Measurements from ENCODE around the gene CALN1.
"Not testable (repeated sequence)": the region's sequence is repeated elsewhere in the genome, so short reads cannot be mapped to it uniquely, and the experiment has no call there.

The CALN1 gene

GRCh38 chr7:71835056-71835455 lies 577.1 kb downstream of the CALN1 start:
- H3K27me3 ChIP-seq (ENCODE audit: control insufficient read depth, insufficient read depth, low read length) = no peaks in the 10 kb centered on the region
- H3K9me3 ChIP-seq (ENCODE audit: control insufficient read depth, low read length) = no peaks in the 10 kb centered on the region
- TF ChIP-seq CTCF (IDR thresholded peaks at IDR 0.05) = no peak
- no peak overlapping the region for H2AFZ ChIP-seq
- no peak overlapping the region for H3K4me2 ChIP-seq (ENCODE audit: low read length)
- H3K27ac ChIP-seq = no peak overlapping the region
- H3K4me1 ChIP-seq = no peaks in the 10 kb centered on the region
- H3K79me2 ChIP-seq = no peaks in the 10 kb centered on the region
- H3K4me3 ChIP-seq (ENCODE audit: low read depth, low read length) = no peak overlapping the region
- no peak overlapping the region for H3K9ac ChIP-seq
- H3K36me3 ChIP-seq (ENCODE audit: control insufficient read depth, insufficient read depth, low read length) = no peaks in the 10 kb centered on the region

GRCh38 chr7:71829515-71829914 lies 582.6 kb downstream of the CALN1 start:
- TF ChIP-seq CTCF (IDR thresholded peaks at IDR 0.05) = no peak
- H3K4me2 ChIP-seq (ENCODE audit: low read length) = no peak overlapping the region
- no peaks in the 10 kb centered on the region for H3K9me3 ChIP-seq (ENCODE audit: control insufficient read depth, low read length)
- no peaks in the 10 kb centered on the region for H3K36me3 ChIP-seq (ENCODE audit: control insufficient read depth, insufficient read depth, low read length)
- no peak overlapping the region for H2AFZ ChIP-seq
- no peaks in the 10 kb centered on the region for H3K27me3 ChIP-seq (ENCODE audit: control insufficient read depth, insufficient read depth, low read length)
- no peak overlapping the region for H3K9ac ChIP-seq
- H3K4me3 ChIP-seq (ENCODE audit: low read depth, low read length) = no peak overlapping the region
- H3K4me1 ChIP-seq = no peaks in the 10 kb centered on the region
- H3K27ac ChIP-seq = no peak overlapping the region
- no peaks in the 10 kb centered on the region for H3K79me2 ChIP-seq

GRCh38 chr7:71828361-71828760 lies 583.8 kb downstream of the CALN1 start:
- H2AFZ ChIP-seq = no peak overlapping the region
- no peaks in the 10 kb centered on the region for H3K27me3 ChIP-seq (ENCODE audit: control insufficient read depth, insufficient read depth, low read length)
- H3K9me3 ChIP-seq (ENCODE audit: control insufficient read depth, low read length) = no peaks in the 10 kb centered on the region
- H3K4me2 ChIP-seq (ENCODE audit: low read length) = no peak overlapping the region
- no peaks in the 10 kb centered on the region for H3K79me2 ChIP-seq
- no peaks in the 10 kb centered on the region for H3K4me1 ChIP-seq
- no peak overlapping the region for H3K27ac ChIP-seq
- no peak overlapping the region for H3K4me3 ChIP-seq (ENCODE audit: low read depth, low read length)
- H3K36me3 ChIP-seq (ENCODE audit: control insufficient read depth, insufficient read depth, low read length) = no peaks in the 10 kb centered on the region
- no peak for TF ChIP-seq CTCF (IDR thresholded peaks at IDR 0.05)
- no peak overlapping the region for H3K9ac ChIP-seq

GRCh38 chr7:71826141-71826540 lies 586.0 kb downstream of the CALN1 start:
- Histone ChIP-seq H3K9me3 (ENCODE audit: control insufficient read depth, low read length) (no peaks in the 10 kb centered on the region), H3K27me3 (ENCODE audit: control insufficient read depth, insufficient read depth, low read length) (no peaks in the 10 kb centered on the region), H3K79me2 (no peaks in the 10 kb centered on the region), H3K4me1 (no peaks in the 10 kb centered on the region), H3K4me3 (ENCODE audit: low read depth, low read length) (no peak overlapping the region), H3K27ac (no peak overlapping the region), H3K36me3 (ENCODE audit: control insufficient read depth, insufficient read depth, low read length) (no peaks in the 10 kb centered on the region), H2AFZ (no peak overlapping the region), H3K9ac (no peak overlapping the region), H3K4me2 (ENCODE audit: low read length) (no peak overlapping the region)
- no peak for TF ChIP-seq CTCF (IDR thresholded peaks at IDR 0.05)

GRCh38 chr7:71824006-71824760 lies 588.0 kb downstream of the CALN1 start:
- Histone ChIP-seq H3K9ac (no peak overlapping the region), H3K4me3 (ENCODE audit: low read depth, low read length) (no peak overlapping the region), H3K9me3 (ENCODE audit: control insufficient read depth, low read length) (no peaks in the 10 kb centered on the region), H3K27ac (no peak overlapping the region), H3K4me1 (no peaks in the 10 kb centered on the region), H3K27me3 (ENCODE audit: control insufficient read depth, insufficient read depth, low read length) (no peaks in the 10 kb centered on the region), H3K79me2 (no peaks in the 10 kb centered on the region), H2AFZ (no peak overlapping the region), H3K36me3 (ENCODE audit: control insufficient read depth, insufficient read depth, low read length) (no peaks in the 10 kb centered on the region), H3K4me2 (ENCODE audit: low read length) (no peak overlapping the region)
- no peak for TF ChIP-seq CTCF (IDR thresholded peaks at IDR 0.05)

GRCh38 chr7:71822406-71822805 lies 589.7 kb downstream of the CALN1 start:
- not testable (repeated sequence) for H3K9ac ChIP-seq; H3K9me3 ChIP-seq (ENCODE audit: control insufficient read depth, low read length); H3K4me2 ChIP-seq (ENCODE audit: low read length); H3K4me3 ChIP-seq (ENCODE audit: low read depth, low read length); H3K4me1 ChIP-seq; H3K79me2 ChIP-seq; H3K27ac ChIP-seq; H2AFZ ChIP-seq; H3K27me3 ChIP-seq (ENCODE audit: control insufficient read depth, insufficient read depth, low read length); H3K36me3 ChIP-seq (ENCODE audit: control insufficient read depth, insufficient read depth, low read length)

All from parathyroid adenoma (tissue), 2 donors.